ENCODE data around the gene DDR2.

Gene DDR2

DNA sequence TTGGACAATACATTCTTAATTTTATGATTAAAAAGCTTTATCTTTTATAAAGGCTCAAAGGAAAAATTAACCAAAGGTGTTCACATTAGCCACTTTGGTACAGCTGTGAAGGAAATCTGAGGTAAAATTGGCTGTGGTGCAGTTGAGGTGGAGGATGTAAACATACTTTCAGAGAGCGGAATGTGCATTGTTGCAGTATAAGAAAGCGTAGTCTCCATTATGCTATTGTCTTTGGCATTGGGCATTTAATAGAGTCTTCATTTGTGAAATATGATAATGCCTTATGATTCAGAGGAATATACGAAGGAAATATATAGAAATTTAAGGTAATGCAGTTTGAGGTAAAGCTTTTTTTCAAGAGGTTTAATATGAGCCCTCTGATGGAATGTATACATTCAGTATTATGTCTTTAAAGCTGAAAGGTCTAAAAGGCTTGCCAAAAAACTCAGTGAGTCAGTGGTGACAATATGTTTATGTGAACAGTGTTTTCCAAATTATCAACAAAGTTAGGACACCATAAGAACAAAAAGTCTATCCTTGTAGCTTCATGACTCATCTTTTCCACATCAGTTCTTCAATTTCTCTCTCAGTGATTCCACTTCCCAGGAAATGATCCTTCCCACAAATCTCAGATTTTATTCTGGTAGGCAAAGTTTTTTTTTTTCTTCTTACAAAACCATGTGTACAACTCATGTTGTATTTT lies 26.9 kb upstream of the DDR2 start:
- TF ChIP-seq POLR2AphosphoS5 (IDR thresholded peaks at IDR 0.05; ENCODE audit: borderline replicate concordance, low read depth, low read length) (no peak; the same call in 1 of the 2 replicates), FOXP2 (optimal IDR thresholded peaks at IDR 0.05; ENCODE audit: control extremely low read depth, extremely low read length, insufficient read depth) (no peak), EZH2 (IDR thresholded peaks at IDR 0.05) (no peak)
- Histone ChIP-seq H3K27ac (peak overlapping the region; percentile 77), H3K9me3 (ENCODE audit: low read depth, low read length) (no peaks in the 10 kb centered on the region), H3K9ac (ENCODE audit: insufficient read length) (no peak overlapping the region), H3K4me3 (no peak overlapping the region), H3K36me3 (ENCODE audit: insufficient read depth, low read length) (peaks cover 58% of the 10 kb centered on the region)
- DNase-seq (ENCODE audit: low read depth, low spot score): no peak

- DNase-seq (ENCODE audit: low read depth, low spot score): no peak
Measured at GRCh38 chr1:162609306-162609705, 23.0 kb upstream of the DDR2 start.

GRCh38 chr1:162612606-162613400 lies 19.5 kb upstream of the DDR2 start:
- Histone ChIP-seq H3K36me3 (ENCODE audit: insufficient read depth, low read length) (peaks cover 29% of the 10 kb centered on the region), H3K27ac (peak overlapping the region; percentile 89), H3K4me3 (no peak overlapping the region), H3K9me3 (ENCODE audit: low read depth, low read length) (peaks cover 13% of the 10 kb centered on the region; the same call in 1 of the 2 replicates), H3K9ac (ENCODE audit: insufficient read length) (no peak overlapping the region)
- no peak for DNase-seq (ENCODE audit: low read depth, low spot score)
- TF ChIP-seq FOXP2 (optimal IDR thresholded peaks at IDR 0.05; ENCODE audit: control extremely low read depth, extremely low read length, insufficient read depth) (no peak), POLR2AphosphoS5 (IDR thresholded peaks at IDR 0.05; ENCODE audit: borderline replicate concordance, low read depth, low read length) (peak; percentile 30; the same call in 1 of the 2 replicates)

More at GRCh38 chr1:162609306-162609705, 23.0 kb upstream of the DDR2 start:
- Histone ChIP-seq H3K9ac (ENCODE audit: insufficient read length) (no peak overlapping the region), H3K36me3 (ENCODE audit: insufficient read depth, low read length) (peaks cover 23% of the 10 kb centered on the region), H3K9me3 (ENCODE audit: low read depth, low read length) (no peaks in the 10 kb centered on the region), H3K4me3 (no peak overlapping the region), H3K27ac (peak overlapping the region; percentile 55)
- TF ChIP-seq EZH2 (IDR thresholded peaks at IDR 0.05): no peak
- TF ChIP-seq FOXP2 (optimal IDR thresholded peaks at IDR 0.05; ENCODE audit: control extremely low read depth, extremely low read length, insufficient read depth): no peak
- TF ChIP-seq POLR2AphosphoS5 (IDR thresholded peaks at IDR 0.05; ENCODE audit: borderline replicate concordance, low read depth, low read length): no peak

GRCh38 chr1:162616848-162617247 lies 15.4 kb upstream of the DDR2 start:
- TF ChIP-seq EZH2 (IDR thresholded peaks at IDR 0.05) (no peak), POLR2AphosphoS5 (IDR thresholded peaks at IDR 0.05; ENCODE audit: borderline replicate concordance, low read depth, low read length) (no peak), FOXP2 (optimal IDR thresholded peaks at IDR 0.05; ENCODE audit: control extremely low read depth, extremely low read length, insufficient read depth) (no peak)
- DNase-seq (ENCODE audit: low read depth, low spot score): no peak
- no peak overlapping the region for H3K4me3 ChIP-seq

GRCh38 chr1:162617513-162617912 lies 14.8 kb upstream of the DDR2 start:
- TF ChIP-seq EZH2 (IDR thresholded peaks at IDR 0.05) (no peak), FOXP2 (optimal IDR thresholded peaks at IDR 0.05; ENCODE audit: control extremely low read depth, extremely low read length, insufficient read depth) (no peak), POLR2AphosphoS5 (IDR thresholded peaks at IDR 0.05; ENCODE audit: borderline replicate concordance, low read depth, low read length) (no peak)
- Histone ChIP-seq H3K9me3 (ENCODE audit: low read depth, low read length) (peaks cover 14% of the 10 kb centered on the region; the same call in 1 of the 2 replicates), H3K36me3 (ENCODE audit: insufficient read depth, low read length) (peaks cover 14% of the 10 kb centered on the region), H3K27ac (no peak overlapping the region), H3K9ac (ENCODE audit: insufficient read length) (no peak overlapping the region), H3K4me3 (no peak overlapping the region)
- DNase-seq (ENCODE audit: low read depth, low spot score): no peak

More at GRCh38 chr1:162616848-162617247, 15.4 kb upstream of the DDR2 start:
- Histone ChIP-seq H3K9me3 (ENCODE audit: low read depth, low read length) (peaks cover 14% of the 10 kb centered on the region; the same call in 1 of the 2 replicates), H3K36me3 (ENCODE audit: insufficient read depth, low read length) (peaks cover 14% of the 10 kb centered on the region), H3K27ac (no peak overlapping the region), H3K9ac (ENCODE audit: insufficient read length) (no peak overlapping the region)

GRCh38 chr1:162619076-162619475 lies 13.2 kb upstream of the DDR2 start:
- no peak overlapping the region for H3K9ac ChIP-seq (ENCODE audit: insufficient read length)
- no peak for DNase-seq (ENCODE audit: low read depth, low spot score)
- no peak for TF ChIP-seq FOXP2 (optimal IDR thresholded peaks at IDR 0.05; ENCODE audit: control extremely low read depth, extremely low read length, insufficient read depth)
- TF ChIP-seq POLR2AphosphoS5 (IDR thresholded peaks at IDR 0.05; ENCODE audit: borderline replicate concordance, low read depth, low read length): no peak
- TF ChIP-seq EZH2 (IDR thresholded peaks at IDR 0.05): no peak

DNA sequence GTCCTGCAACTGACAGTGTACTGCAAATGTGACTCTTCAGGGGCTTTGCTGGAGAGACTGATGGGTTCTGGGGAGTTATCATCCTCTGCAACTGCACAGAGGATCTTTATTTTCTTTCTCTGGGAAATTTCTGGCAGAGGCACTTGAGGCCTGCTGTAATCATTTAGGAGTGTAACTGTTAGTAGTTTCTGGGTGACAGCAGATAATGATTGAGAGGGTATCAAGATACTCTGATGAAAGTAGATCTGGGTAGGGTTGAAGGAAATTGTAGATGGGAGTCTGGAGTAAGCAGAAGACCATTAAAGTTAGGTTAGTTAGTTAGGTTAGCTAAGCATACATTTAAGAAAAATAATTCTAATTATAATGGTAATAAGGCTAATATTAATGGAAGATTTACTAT lies 11.0 kb upstream of the DDR2 start:
- no peak overlapping the region for H3K27ac ChIP-seq
- H3K9ac ChIP-seq (ENCODE audit: insufficient read length): no peak overlapping the region

More at GRCh38 chr1:162619076-162619475, 13.2 kb upstream of the DDR2 start:
- Histone ChIP-seq H3K36me3 (ENCODE audit: insufficient read depth, low read length) (peaks cover 14% of the 10 kb centered on the region), H3K4me3 (no peak overlapping the region), H3K9me3 (ENCODE audit: low read depth, low read length) (peaks cover 14% of the 10 kb centered on the region; the same call in 1 of the 2 replicates), H3K27ac (no peak overlapping the region)

GRCh38 chr1:162625679-162626078 lies 6.6 kb upstream of the DDR2 start:
- no peaks in the 10 kb centered on the region for H3K9me3 ChIP-seq (ENCODE audit: low read depth, low read length)
- no peak overlapping the region for H3K27ac ChIP-seq
- H3K36me3 ChIP-seq (ENCODE audit: insufficient read depth, low read length): no peaks in the 10 kb centered on the region
- no peak overlapping the region for H3K4me3 ChIP-seq
- no peak overlapping the region for H3K9ac ChIP-seq (ENCODE audit: insufficient read length)
- TF ChIP-seq FOXP2 (optimal IDR thresholded peaks at IDR 0.05; ENCODE audit: control extremely low read depth, extremely low read length, insufficient read depth) (no peak), EZH2 (IDR thresholded peaks at IDR 0.05) (no peak), POLR2AphosphoS5 (IDR thresholded peaks at IDR 0.05; ENCODE audit: borderline replicate concordance, low read depth, low read length) (no peak)
- DNase-seq (ENCODE audit: low read depth, low spot score): no peak

More for the DNA sequence above, 11.0 kb upstream of the DDR2 start:
- Histone ChIP-seq H3K36me3 (ENCODE audit: insufficient read depth, low read length) (peaks cover 14% of the 10 kb centered on the region), H3K4me3 (no peak overlapping the region), H3K9me3 (ENCODE audit: low read depth, low read length) (peaks cover 10% of the 10 kb centered on the region; the same call in 1 of the 2 replicates)
- TF ChIP-seq FOXP2 (optimal IDR thresholded peaks at IDR 0.05; ENCODE audit: control extremely low read depth, extremely low read length, insufficient read depth): no peak
- TF ChIP-seq POLR2AphosphoS5 (IDR thresholded peaks at IDR 0.05; ENCODE audit: borderline replicate concordance, low read depth, low read length): no peak
- no peak for TF ChIP-seq EZH2 (IDR thresholded peaks at IDR 0.05)
- no peak for DNase-seq (ENCODE audit: low read depth, low spot score)
